ENCODE results near the gene TSPOAP1.

DNA sequence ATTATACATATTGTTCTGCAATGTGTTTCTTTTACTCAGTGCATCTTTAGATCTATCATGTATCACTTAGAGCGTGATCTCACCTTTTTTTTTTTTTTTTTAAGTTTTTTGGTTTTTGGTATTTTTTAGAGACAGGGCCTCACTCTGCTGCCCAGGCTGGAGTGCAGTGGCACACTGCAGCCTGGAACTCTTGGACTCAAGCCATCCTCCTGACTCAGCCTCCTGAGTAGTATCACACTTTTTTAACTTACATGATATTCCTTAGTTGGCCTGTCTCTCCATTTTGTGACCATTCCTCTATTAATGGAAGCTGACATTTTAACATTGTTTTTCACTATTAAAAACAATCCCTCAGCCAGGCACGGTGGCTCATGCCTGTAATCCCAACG lies 43.2 kb downstream of the TSPOAP1 start:
- TF ChIP-seq CTCF (IDR thresholded peaks at IDR 0.05): no peak
- no peak for TF ChIP-seq POLR2A (IDR thresholded peaks at IDR 0.05)
- TF ChIP-seq EP300 (IDR thresholded peaks at IDR 0.05): no peak

All from tibial nerve (tissue), 4 donors.